Tibial artery (tissue), 4 donors: ENCODE results near the gene LYPD3.

Source experiments
- DNase-seq, 2 donors: peaks; one replicate each; pipeline ENCODE4 v3.0.0-alpha.2; 2019
- H3K27ac ChIP-seq, 2 donors: fragments of 200-600 bp; sonication (generic) in 1 of 2; 1 replicate in 1 of 2; 2 replicates in 1 of 2; pipeline ENCODE4 v1.5.1; 2018 to 2019; ENCODE audit warnings: mild to moderate bottlenecking in 1 of 2
- H3K27me3 ChIP-seq, 2 donors: fragments of 200-600 bp; sonication (generic) in 1 of 2; one replicate each; pipeline versions ENCODE4 v1.5.1 to v1.6.0; 2016 to 2019
- H3K36me3 ChIP-seq, 3 donors: fragments of 200-600 bp; sonication (generic) in 2 of 3; one replicate each; pipeline ENCODE4 v1.5.1; 2016 to 2019; ENCODE audit warnings: mild to moderate bottlenecking in 2 of 3
- H3K4me1 ChIP-seq, 4 donors: fragments of 200-600 bp; sonication (generic) in 2 of 4; 1 replicate in 3 of 4; 2 replicates in 1 of 4; pipeline ENCODE4 v1.5.1; 2016 to 2019
- H3K4me3 ChIP-seq, 2 donors: fragments of 200-600 bp; sonication (generic) in 1 of 2; 1 replicate in 1 of 2; 2 replicates in 1 of 2; pipeline ENCODE4 v1.5.1; 2018 to 2019; ENCODE audit warnings: mild to moderate bottlenecking in 2 of 2
- H3K9me3 ChIP-seq, 3 donors: fragments of 200-600 bp; sonication (generic) in 1 of 3; one replicate each; pipeline ENCODE4 v1.5.1; 2016 to 2019
- intact Hi-C: fragments of 100-400 bp; cut with DNase I; formaldehyde crosslinking; loops from one replicate; pipeline ENCODE4 v1.15.0; 2023; ENCODE audit warnings: low total_unique reads
- TF ChIP-seq, protein P1 (sequence below), 2 experiments: fragments of 200-600 bp in 1 of 2; fragments of 450-650 bp in 1 of 2; IDR thresholded peaks; one replicate each; pipeline ENCODE4 v1.5.1; 2017 to 2019; ENCODE audit warnings: antibody characterized with exemption in 2 of 2, mild to moderate bottlenecking in 1 of 2, moderate library complexity in 1 of 2

The LYPD3 gene

GRCh38 chr19:43501661-43502418, 36.4 kb upstream of the LYPD3 start:
- no peaks in the 10 kb centered on the region for H3K9me3 ChIP-seq
- H3K36me3 ChIP-seq, result peaks cover 0 to 22% (median 3%) of the 10 kb centered on the region in 3 donors
- H3K27ac ChIP-seq, result no peak overlapping the region
- TF ChIP-seq, protein P1, sequence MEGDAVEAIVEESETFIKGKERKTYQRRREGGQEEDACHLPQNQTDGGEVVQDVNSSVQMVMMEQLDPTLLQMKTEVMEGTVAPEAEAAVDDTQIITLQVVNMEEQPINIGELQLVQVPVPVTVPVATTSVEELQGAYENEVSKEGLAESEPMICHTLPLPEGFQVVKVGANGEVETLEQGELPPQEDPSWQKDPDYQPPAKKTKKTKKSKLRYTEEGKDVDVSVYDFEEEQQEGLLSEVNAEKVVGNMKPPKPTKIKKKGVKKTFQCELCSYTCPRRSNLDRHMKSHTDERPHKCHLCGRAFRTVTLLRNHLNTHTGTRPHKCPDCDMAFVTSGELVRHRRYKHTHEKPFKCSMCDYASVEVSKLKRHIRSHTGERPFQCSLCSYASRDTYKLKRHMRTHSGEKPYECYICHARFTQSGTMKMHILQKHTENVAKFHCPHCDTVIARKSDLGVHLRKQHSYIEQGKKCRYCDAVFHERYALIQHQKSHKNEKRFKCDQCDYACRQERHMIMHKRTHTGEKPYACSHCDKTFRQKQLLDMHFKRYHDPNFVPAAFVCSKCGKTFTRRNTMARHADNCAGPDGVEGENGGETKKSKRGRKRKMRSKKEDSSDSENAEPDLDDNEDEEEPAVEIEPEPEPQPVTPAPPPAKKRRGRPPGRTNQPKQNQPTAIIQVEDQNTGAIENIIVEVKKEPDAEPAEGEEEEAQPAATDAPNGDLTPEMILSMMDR (IDR thresholded peaks at IDR 0.05), result no peak
- no peaks in the 10 kb centered on the region for H3K27me3 ChIP-seq
- intact Hi-C loops, result loop anchor here (5.0 kb wide), 1 partner anchor 40 kb away; no protein-coding TSS in a partner anchor
- peaks cover 0 to 20% (median 14%) of the 10 kb centered on the region in 4 donors for H3K4me1 ChIP-seq
- no peak for DNase-seq
- no peak overlapping the region for H3K4me3 ChIP-seq

GRCh38 chr19:43499042-43499441, 33.6 kb upstream of the LYPD3 start:
- H3K27ac ChIP-seq, result no peak overlapping the region
- H3K4me3 ChIP-seq, result no peak overlapping the region
- H3K36me3 ChIP-seq, result peaks cover 0 to 50% (median 24%) of the 10 kb centered on the region in 3 donors
- TF ChIP-seq, protein P1 (IDR thresholded peaks at IDR 0.05), result no peak
- peaks cover 0 to 14% (median 7%) of the 10 kb centered on the region in 4 donors for H3K4me1 ChIP-seq
- H3K9me3 ChIP-seq, result no peaks in the 10 kb centered on the region
- H3K27me3 ChIP-seq, result no peaks in the 10 kb centered on the region
- DNase-seq, result no peak
- intact Hi-C loops, result no loop called here

- Histone ChIP-seq H3K27ac (no peak overlapping the region), H3K4me3 (no peak overlapping the region), H3K9me3 (no peaks in the 10 kb centered on the region), H3K4me1 (peaks cover 0 to 13% (median 6%) of the 10 kb centered on the region in 4 donors), H3K27me3 (no peaks in the 10 kb centered on the region), H3K36me3 (peaks cover 0 to 51% (median 24%) of the 10 kb centered on the region in 3 donors)
- intact Hi-C loops, result no loop called here
- no peak for DNase-seq
- TF ChIP-seq, protein P1 (IDR thresholded peaks at IDR 0.05), result no peak
Observed at GRCh38 chr19:43498233-43498842, 32.9 kb upstream of the LYPD3 start.

DNA sequence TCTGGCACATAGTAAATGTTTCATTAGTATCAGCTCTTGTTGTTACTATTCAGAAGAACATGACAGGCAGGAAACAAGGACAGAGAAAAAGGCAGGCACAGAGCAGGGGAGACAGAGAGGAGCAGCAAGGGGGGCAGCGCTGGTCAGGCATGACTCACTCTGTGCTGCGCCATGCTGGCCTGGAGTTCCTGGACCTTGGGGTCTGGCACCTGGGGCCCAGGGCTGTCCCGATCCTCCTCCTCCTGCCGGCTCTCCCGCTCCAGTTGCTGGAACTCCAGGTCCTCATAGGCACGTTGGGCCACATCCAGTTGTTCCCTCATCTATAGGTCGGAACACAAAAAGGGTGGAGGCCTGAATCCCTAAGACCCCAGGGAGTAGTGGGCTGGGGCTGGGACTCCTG, 31.6 kb upstream of the LYPD3 start:
- intact Hi-C loops, result no loop called here
- Histone ChIP-seq H3K4me1 (peaks cover 0 to 4% (median under 1%) of the 10 kb centered on the region in 4 donors), H3K4me3 (no peak overlapping the region), H3K9me3 (no peaks in the 10 kb centered on the region), H3K27me3 (no peaks in the 10 kb centered on the region), H3K36me3 (peaks cover 0 to 51% (median 24%) of the 10 kb centered on the region in 3 donors), H3K27ac (no peak overlapping the region)
- no peak for DNase-seq
- TF ChIP-seq, protein P1 (IDR thresholded peaks at IDR 0.05), result no peak

- intact Hi-C loops, result no loop called here
- H3K27ac ChIP-seq, result no peak overlapping the region
- no peaks in the 10 kb centered on the region for H3K4me1 ChIP-seq
- no peaks in the 10 kb centered on the region for H3K9me3 ChIP-seq
- TF ChIP-seq, protein P1 (IDR thresholded peaks at IDR 0.05), result no peak
- H3K27me3 ChIP-seq, result no peaks in the 10 kb centered on the region
- H3K4me3 ChIP-seq, result no peak overlapping the region
- no peak for DNase-seq
- peaks cover 0 to 59% (median 24%) of the 10 kb centered on the region in 3 donors for H3K36me3 ChIP-seq
Observed at GRCh38 chr19:43495082-43495481, 29.7 kb upstream of the LYPD3 start.
